ENCODE measurements around the gene VWA3B. TPM values are rescaled to one million over a fixed set of nuclear protein-coding genes. Genes with fewer than 3 reads are reported as not detected.

Gene VWA3B
- total and polyA plus RNA-seq, 5 donors, result 0.15 to 0.29 (median 0.28) TPM

DNA sequence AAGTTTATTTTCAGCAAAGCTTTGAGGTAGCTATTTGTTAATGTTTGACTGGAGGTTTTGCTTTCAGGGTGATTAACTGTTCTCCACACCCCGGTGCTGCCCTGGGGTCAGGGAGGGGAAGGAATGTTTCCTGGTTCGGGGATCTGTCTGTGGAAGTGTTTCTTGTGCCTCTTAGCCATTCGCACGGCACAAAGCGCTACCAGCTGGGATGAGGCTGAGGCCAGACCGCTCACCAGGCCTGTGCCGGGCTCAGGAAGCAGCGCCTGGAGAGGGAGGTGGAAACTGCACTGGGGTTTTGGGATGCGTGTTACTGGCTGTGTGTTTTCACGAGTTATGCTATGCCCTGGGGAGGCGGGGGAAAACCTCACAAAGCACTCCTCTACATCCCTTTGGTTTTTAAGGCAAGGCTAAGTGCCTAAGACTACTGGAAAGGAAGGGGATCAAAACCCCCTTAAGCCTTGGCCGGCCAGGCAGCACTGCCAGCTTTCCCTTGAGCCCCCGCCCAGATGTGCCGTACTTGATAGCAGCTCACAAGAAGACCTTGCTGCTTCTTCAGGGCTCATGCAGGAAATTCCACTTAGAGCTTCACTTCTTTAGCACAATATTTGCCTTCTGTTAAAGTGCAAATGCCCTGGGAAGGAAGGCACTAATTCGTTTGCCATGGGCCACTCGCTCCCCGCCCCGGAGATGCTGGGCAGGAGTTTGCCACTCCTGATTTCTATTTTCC, 193.6 kb downstream of the VWA3B start:
- DNase-seq (no peak), ATAC-seq (peak in 1 of 2 donors; percentile 16)
- WGBS, result 46% methylated on average over 18 of the region's 18 CpGs
- Histone ChIP-seq H3K4me3 (ENCODE audit: low read length) (no peak overlapping the region), H3K9me3 (ENCODE audit: control insufficient read depth, low read length) (peaks cover 2% of the 10 kb centered on the region), H3K27me3 (ENCODE audit: control insufficient read depth, insufficient read depth) (no peaks in the 10 kb centered on the region), H3K27ac (ENCODE audit: low read length) (no peak overlapping the region), H3K4me1 (ENCODE audit: control insufficient read depth, insufficient read depth, low read length) (no peaks in the 10 kb centered on the region)
- intact Hi-C loops (cut with DNase I), result no loop called here

DNA sequence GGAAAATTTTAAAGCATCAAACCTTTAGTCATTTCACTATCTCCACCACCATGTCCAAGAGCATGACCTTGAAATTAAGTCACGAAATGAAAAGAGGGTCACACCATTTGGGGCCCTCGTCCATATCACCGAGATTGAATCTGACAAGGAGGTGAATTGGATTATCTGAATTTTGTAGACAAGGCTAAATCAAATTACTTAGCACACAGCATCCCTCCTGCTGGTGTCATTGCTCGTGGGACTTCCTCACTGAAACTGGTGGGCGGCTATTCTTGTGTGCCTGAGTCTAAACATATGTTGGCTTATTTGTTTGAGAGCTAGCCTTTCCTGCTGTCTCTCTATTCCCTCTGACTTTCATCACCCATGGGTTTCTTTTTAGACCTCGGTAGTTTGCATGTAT, 194.6 kb downstream of the VWA3B start:
- no peak overlapping the region for H3K4me3 ChIP-seq (ENCODE audit: low read length)
- DNase-seq (no peak), ATAC-seq (no peak)
- intact Hi-C loops (cut with DNase I), result no loop called here
- 57% methylated on average over 6 of the region's 6 CpGs for WGBS
- no peaks in the 10 kb centered on the region for H3K4me1 ChIP-seq (ENCODE audit: control insufficient read depth, insufficient read depth, low read length)
- H3K9me3 ChIP-seq (ENCODE audit: control insufficient read depth, low read length), result peaks cover 2% of the 10 kb centered on the region
- H3K27me3 ChIP-seq (ENCODE audit: control insufficient read depth, insufficient read depth), result no peaks in the 10 kb centered on the region
- no peak overlapping the region for H3K27ac ChIP-seq (ENCODE audit: low read length)

DNA sequence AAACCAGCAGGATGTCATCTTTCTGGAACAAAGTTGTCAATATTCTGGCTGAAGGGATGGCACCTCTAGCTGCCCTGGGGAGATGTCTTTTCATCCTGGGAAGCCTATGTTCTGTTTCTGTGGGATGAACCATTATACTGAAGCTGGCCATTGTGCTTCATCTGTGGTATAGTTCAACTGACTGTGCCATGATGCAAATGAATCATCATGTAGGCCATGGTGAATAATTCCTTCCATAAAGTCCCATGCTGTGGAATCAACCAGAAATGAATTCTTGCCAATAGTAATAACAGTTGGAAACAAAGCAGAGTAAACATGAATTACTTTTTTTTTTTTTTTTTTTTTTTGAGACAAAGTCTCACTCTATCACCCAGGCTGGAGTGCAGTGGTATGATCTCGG, 195.1 kb downstream of the VWA3B start:
- intact Hi-C loops (cut with DNase I), result no loop called here
- Histone ChIP-seq H3K27ac (ENCODE audit: low read length) (no peak overlapping the region), H3K4me1 (ENCODE audit: control insufficient read depth, insufficient read depth, low read length) (no peaks in the 10 kb centered on the region), H3K4me3 (ENCODE audit: low read length) (no peak overlapping the region), H3K27me3 (ENCODE audit: control insufficient read depth, insufficient read depth) (no peaks in the 10 kb centered on the region), H3K9me3 (ENCODE audit: control insufficient read depth, low read length) (peaks cover 2% of the 10 kb centered on the region)
- 79% methylated on average over 1 of the region's 1 CpG for WGBS
- DNase-seq (no peak), ATAC-seq (no peak)

DNA sequence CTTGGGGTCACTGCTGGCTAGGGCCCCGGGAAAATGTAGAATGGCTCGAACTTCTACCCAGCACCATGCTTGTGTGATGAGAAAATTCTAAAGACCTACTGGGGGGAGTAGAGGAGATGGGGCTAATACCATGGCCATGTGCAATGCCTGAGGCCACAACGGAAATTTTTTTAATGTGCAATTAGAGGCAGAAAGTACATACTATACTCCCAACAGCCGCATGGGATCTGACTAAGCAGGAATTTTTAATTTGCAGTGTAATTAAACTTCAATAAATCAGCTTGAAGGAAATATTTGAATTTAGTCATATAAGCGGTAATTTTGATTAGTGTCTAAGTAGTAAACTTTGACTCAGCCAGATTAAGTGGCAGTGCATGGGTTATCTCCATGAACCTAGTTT, 206.1 kb downstream of the VWA3B start:
- H3K4me1 ChIP-seq (ENCODE audit: control insufficient read depth, insufficient read depth, low read length), result no peaks in the 10 kb centered on the region
- H3K27me3 ChIP-seq (ENCODE audit: control insufficient read depth, insufficient read depth), result no peaks in the 10 kb centered on the region
- intact Hi-C loops (cut with DNase I), result no loop called here
- H3K9me3 ChIP-seq (ENCODE audit: control insufficient read depth, low read length), result no peaks in the 10 kb centered on the region
- H3K4me3 ChIP-seq (ENCODE audit: low read length), result no peak overlapping the region
- H3K27ac ChIP-seq (ENCODE audit: low read length), result no peak overlapping the region
- ATAC-seq (no peak), DNase-seq (no peak)
- WGBS, result 92% methylated on average over 5 of the region's 5 CpGs

DNA sequence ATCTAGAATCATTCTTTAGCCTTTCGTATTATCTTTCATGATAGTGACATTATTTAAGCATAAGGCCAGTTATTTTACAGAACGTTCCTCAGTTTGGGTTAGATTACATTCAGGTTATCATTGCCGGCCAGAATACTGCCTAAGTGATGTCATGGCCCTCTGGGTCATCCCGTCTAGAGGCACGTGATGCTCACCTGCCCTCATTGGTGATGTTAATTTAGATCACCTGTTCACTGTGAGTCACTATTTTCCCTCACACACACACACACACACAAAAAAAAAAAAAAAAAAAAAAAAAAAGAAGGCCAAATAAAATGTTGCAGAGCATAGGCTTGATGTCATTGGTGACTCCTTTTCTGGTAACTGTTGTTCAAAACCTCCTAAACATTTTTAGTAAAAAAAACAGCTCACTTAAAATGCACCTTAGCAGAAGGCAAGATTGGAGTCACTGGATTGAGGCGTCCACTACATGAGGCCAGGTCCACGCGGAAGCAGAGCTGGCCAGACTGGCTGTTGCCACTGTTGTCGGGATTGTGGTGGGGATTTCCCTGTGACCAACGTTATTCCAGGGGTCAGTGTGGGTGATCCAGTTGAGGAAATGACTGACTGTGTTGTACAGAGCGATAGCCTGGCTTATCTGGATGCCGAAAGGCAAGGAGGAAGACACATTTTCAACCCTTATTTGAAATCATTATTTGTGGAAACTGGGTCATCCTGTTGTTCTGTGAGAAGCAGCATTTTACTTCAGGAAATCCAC, 207.1 kb downstream of the VWA3B start:
- peak in 1 of 3 donors; percentile 57 for DNase-seq

DNA sequence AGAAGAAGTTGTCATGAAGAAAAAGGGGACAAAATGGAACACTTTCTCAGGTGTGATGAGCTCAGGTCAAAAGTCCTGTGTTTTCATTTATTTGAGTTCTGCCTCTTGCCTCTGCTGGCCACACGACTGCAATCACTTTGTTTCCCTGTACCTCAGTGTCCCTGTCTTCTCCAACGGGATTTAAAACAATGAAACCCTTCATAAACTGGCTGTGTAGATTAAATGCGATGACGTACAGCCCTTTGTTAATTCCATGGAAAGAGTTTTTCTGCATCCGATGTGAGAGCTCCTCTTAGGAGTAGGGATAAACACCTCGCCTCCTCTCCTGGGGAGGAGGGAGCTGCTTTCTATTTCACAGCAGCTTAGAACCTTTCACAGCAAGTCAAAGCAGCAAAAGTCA, 207.7 kb downstream of the VWA3B start:
- no peaks in the 10 kb centered on the region for H3K4me1 ChIP-seq (ENCODE audit: control insufficient read depth, insufficient read depth, low read length)
- intact Hi-C loops (cut with DNase I), result no loop called here
- no peak overlapping the region for H3K27ac ChIP-seq (ENCODE audit: low read length)
- no peak for DNase-seq
- no peaks in the 10 kb centered on the region for H3K27me3 ChIP-seq (ENCODE audit: control insufficient read depth, insufficient read depth)
- no peak for ATAC-seq
- H3K9me3 ChIP-seq (ENCODE audit: control insufficient read depth, low read length), result no peaks in the 10 kb centered on the region
- 46% methylated on average over 6 of the region's 6 CpGs for WGBS
- H3K4me3 ChIP-seq (ENCODE audit: low read length), result no peak overlapping the region

More for the DNA sequence above, 207.1 kb downstream of the VWA3B start:
- intact Hi-C loops (cut with DNase I), result no loop called here
- H3K9me3 ChIP-seq (ENCODE audit: control insufficient read depth, low read length), result no peaks in the 10 kb centered on the region
- ATAC-seq, result peak; percentile 69 to 94
- no peaks in the 10 kb centered on the region for H3K27me3 ChIP-seq (ENCODE audit: control insufficient read depth, insufficient read depth)
- no peaks in the 10 kb centered on the region for H3K4me1 ChIP-seq (ENCODE audit: control insufficient read depth, insufficient read depth, low read length)
- WGBS, result 61% methylated on average over 12 of the region's 12 CpGs
- no peak overlapping the region for H3K27ac ChIP-seq (ENCODE audit: low read length)
- no peak overlapping the region for H3K4me3 ChIP-seq (ENCODE audit: low read length)

DNA sequence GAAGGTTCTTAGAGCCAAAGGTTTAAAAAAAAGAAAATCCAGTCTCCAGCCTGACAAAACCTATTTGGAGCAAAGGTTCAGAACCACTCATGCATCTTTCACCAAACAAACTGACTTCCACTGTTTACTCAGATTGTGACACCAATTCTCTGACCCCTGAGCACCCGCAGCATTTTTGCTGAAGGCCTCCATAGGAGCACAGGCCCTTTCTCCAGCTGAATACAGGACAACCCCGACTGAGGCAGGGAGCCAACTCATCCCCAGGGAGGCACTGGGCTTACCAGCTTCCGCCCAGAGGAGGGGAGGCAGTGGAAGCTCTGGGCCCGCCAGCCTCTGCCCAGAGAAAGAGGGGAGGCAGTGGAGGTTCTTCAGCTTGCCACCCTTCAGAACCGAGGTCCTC, 208.3 kb downstream of the VWA3B start:
- peak; percentile 27 to 41 for ATAC-seq
- intact Hi-C loops (cut with DNase I), result no loop called here

DNA sequence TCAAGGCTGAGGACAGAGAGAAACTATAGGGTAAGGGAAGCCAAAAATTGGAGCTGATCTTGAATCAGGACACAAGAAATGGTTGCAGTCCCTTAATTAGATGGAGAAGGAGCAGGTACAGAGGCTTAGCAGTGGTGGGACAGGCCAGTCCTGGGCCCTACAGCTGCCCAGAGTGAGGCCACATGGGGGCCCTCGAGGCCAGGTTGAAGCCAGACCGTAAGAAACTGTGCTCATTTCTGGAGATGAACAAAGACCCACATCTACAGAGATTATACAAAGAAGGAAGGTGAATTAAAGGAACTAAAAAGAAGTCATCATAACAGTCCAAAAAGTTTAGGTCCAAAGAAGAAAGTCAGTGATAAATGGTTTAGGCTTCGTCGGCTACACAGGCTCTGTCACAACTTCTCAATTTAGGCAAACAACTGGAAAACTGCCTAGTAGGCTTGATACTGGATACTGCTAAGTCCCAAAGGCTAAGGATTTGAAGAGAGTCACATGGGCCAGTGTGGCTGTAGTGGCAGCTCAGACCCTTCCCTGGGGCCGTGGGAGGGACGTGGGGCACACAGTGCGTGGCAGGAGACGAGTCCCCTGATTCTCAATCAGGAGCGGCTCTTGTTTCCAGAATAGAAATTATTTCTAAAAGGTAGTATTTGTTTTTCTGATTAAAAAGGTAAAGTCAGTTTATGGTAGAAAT, 208.9 kb downstream of the VWA3B start:
- Histone ChIP-seq H3K9me3 (ENCODE audit: control insufficient read depth, low read length) (no peaks in the 10 kb centered on the region), H3K27me3 (ENCODE audit: control insufficient read depth, insufficient read depth) (no peaks in the 10 kb centered on the region), H3K4me3 (ENCODE audit: low read length) (no peak overlapping the region), H3K4me1 (ENCODE audit: control insufficient read depth, insufficient read depth, low read length) (no peaks in the 10 kb centered on the region), H3K27ac (ENCODE audit: low read length) (no peak overlapping the region)
- no peak for ATAC-seq
- DNase-seq, result no peak
- intact Hi-C loops (cut with DNase I), result no loop called here
- 78% methylated on average over 9 of the region's 9 CpGs for WGBS

More for the DNA sequence above, 208.3 kb downstream of the VWA3B start:
- DNase-seq, result peak in 1 of 3 donors; percentile 26
- Histone ChIP-seq H3K27ac (ENCODE audit: low read length) (no peak overlapping the region), H3K4me1 (ENCODE audit: control insufficient read depth, insufficient read depth, low read length) (no peaks in the 10 kb centered on the region), H3K4me3 (ENCODE audit: low read length) (no peak overlapping the region), H3K27me3 (ENCODE audit: control insufficient read depth, insufficient read depth) (no peaks in the 10 kb centered on the region), H3K9me3 (ENCODE audit: control insufficient read depth, low read length) (no peaks in the 10 kb centered on the region)
- WGBS, result 64% methylated on average over 5 of the region's 5 CpGs

DNA sequence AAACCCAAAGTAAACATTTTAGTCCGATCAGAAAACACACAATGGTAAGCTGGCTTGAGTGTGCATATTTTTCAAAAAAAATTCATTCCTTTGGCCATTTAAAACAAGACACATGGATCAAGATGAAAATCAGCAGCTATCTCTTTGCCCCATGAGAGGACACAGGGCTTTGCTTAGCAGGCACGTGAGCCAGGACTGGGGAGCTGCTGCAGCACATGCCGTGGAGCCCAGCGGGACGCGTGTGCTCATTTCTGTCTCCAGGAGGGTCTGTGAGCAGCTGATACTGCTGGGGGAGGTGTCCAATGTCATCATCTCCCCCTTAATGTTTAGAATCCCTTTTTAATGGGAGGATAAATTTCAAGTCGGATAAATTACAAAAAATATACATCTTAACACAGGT, 209.5 kb downstream of the VWA3B start:
- Histone ChIP-seq H3K4me3 (ENCODE audit: low read length) (no peak overlapping the region), H3K27me3 (ENCODE audit: control insufficient read depth, insufficient read depth) (no peaks in the 10 kb centered on the region), H3K9me3 (ENCODE audit: control insufficient read depth, low read length) (no peaks in the 10 kb centered on the region), H3K4me1 (ENCODE audit: control insufficient read depth, insufficient read depth, low read length) (no peaks in the 10 kb centered on the region), H3K27ac (ENCODE audit: low read length) (no peak overlapping the region)
- no peak for ATAC-seq
- DNase-seq, result no peak
- intact Hi-C loops (cut with DNase I), result no loop called here
- WGBS, result 75% methylated on average over 7 of the region's 7 CpGs

DNA sequence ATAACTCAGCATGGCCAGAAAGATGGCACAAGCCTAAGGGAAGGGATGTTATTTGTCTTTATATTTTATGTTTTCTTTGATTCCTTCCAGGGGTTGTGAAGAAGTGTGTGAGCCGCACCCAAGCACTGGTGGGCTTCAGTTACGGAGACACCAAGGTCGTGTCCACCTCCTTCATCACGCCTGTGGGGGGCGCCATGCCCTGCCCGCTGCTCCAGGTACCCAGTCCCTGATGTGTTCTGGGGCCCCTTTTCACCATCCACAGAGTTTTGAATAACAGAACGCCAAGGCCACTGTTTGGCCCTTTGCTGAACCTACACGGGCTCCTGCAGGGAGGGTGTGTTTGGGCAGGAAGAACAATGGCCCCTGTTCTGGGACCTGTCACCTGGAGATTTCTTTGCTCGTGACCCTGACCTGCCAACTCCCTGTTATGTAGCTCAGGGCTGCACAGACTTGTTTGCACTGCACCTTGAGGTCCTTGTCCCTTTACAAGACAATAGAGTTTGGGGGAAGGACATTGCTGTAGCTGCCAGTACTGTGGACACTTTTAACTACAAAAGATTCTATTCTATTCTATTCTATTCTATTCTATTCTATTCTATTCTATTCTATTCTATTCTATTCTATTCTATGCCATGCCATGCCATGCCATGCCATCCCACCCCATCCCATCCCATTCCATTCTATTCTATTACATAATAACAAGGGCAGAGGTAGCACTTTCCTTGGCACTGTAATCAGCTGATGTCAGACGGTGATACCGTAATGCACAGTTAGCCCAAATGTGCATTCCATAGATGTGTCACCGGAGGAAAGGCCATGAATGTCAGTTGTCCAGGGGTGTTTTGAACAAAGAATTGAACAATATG, 211.1 kb downstream of the VWA3B start:
- ATAC-seq, result no peak

More for the DNA sequence above, 211.1 kb downstream of the VWA3B start:
- H3K9me3 ChIP-seq (ENCODE audit: control insufficient read depth, low read length), result no peaks in the 10 kb centered on the region
- no peak for DNase-seq
- H3K4me1 ChIP-seq (ENCODE audit: control insufficient read depth, insufficient read depth, low read length), result no peaks in the 10 kb centered on the region
- WGBS, result 66% methylated on average over 12 of the region's 12 CpGs
- no peak overlapping the region for H3K27ac ChIP-seq (ENCODE audit: low read length)
- H3K4me3 ChIP-seq (ENCODE audit: low read length), result no peak overlapping the region
- no peaks in the 10 kb centered on the region for H3K27me3 ChIP-seq (ENCODE audit: control insufficient read depth, insufficient read depth)
- intact Hi-C loops (cut with DNase I), result no loop called here
